ENCODE results near the gene FAM219A.
A peak's percentile ranks its signal among the peaks of the same experiment; 100 is the strongest.
"Not testable (repeated sequence)": the region's sequence is repeated elsewhere in the genome, so short reads cannot be mapped to it uniquely, and the experiment has no call there.

Gene FAM219A

GRCh38 chr9:34484678-34485077 lies 26.3 kb upstream of the FAM219A start:
- DNase-seq (ENCODE audit: low read depth in 2 of 2): no peak

- not testable (repeated sequence) for DNase-seq (ENCODE audit: low read depth in 2 of 2)
Measured at GRCh38 chr9:34482746-34483145, 24.4 kb upstream of the FAM219A start.

GRCh38 chr9:34481620-34482019 lies 23.2 kb upstream of the FAM219A start:
- not testable (repeated sequence) for DNase-seq (ENCODE audit: low read depth in 2 of 2)

- no peak for DNase-seq (ENCODE audit: low read depth in 2 of 2)
Measured at GRCh38 chr9:34479431-34479866, 21.1 kb upstream of the FAM219A start.

- no peak for DNase-seq (ENCODE audit: low read depth in 2 of 2)
Measured at GRCh38 chr9:34477541-34477940, 19.2 kb upstream of the FAM219A start.

GRCh38 chr9:34475097-34475496 lies 16.7 kb upstream of the FAM219A start:
- no peak for DNase-seq (ENCODE audit: low read depth in 2 of 2)

- DNase-seq (ENCODE audit: low read depth in 2 of 2): no peak
Measured at GRCh38 chr9:34465468-34465867, 7.1 kb upstream of the FAM219A start.

- no peak for DNase-seq (ENCODE audit: low read depth in 2 of 2)
Measured at GRCh38 chr9:34464571-34464970, 6.2 kb upstream of the FAM219A start.

- DNase-seq (ENCODE audit: low read depth in 2 of 2): no peak
Measured at GRCh38 chr9:34463901-34464232, 5.5 kb upstream of the FAM219A start.

- peak; percentile 71 to 72 for DNase-seq (ENCODE audit: low read depth in 2 of 2)
Measured at GRCh38 chr9:34463098-34463900, 4.9 kb upstream of the FAM219A start.

- no peak for DNase-seq (ENCODE audit: low read depth in 2 of 2)
Measured at GRCh38 chr9:34459941-34460340, 1.6 kb upstream of the FAM219A start.

- DNase-seq (ENCODE audit: low read depth in 2 of 2): no peak
Measured at GRCh38 chr9:34459356-34459755, 986 bp upstream of the FAM219A start.

GRCh38 chr9:34458959-34459340 lies 580 bp upstream of the FAM219A start:
- DNase-seq (ENCODE audit: low read depth in 2 of 2): no peak

GRCh38 chr9:34457266-34458012 lies 931 bp downstream of the FAM219A start:
- DNase-seq (ENCODE audit: low read depth in 2 of 2): no peak

- no peak for DNase-seq (ENCODE audit: low read depth in 2 of 2)
Measured at GRCh38 chr9:34456746-34457145, 1.6 kb downstream of the FAM219A start.

GRCh38 chr9:34456151-34456550 lies 2.2 kb downstream of the FAM219A start:
- DNase-seq (ENCODE audit: low read depth in 2 of 2): no peak

GRCh38 chr9:34454571-34455065 lies 3.8 kb downstream of the FAM219A start:
- peak in 1 of 2 donors; percentile 25 for DNase-seq (ENCODE audit: low read depth in 2 of 2)

GRCh38 chr9:34452568-34452967 lies 5.8 kb downstream of the FAM219A start:
- DNase-seq (ENCODE audit: low read depth in 2 of 2): no peak

- DNase-seq (ENCODE audit: low read depth in 2 of 2): no peak
Measured at GRCh38 chr9:34451545-34451944, 6.8 kb downstream of the FAM219A start.

- DNase-seq (ENCODE audit: low read depth in 2 of 2): no peak
Measured at GRCh38 chr9:34451135-34451534, 7.2 kb downstream of the FAM219A start.

- DNase-seq (ENCODE audit: low read depth in 2 of 2): no peak
Measured at GRCh38 chr9:34450644-34451043, 7.7 kb downstream of the FAM219A start.

- no peak for DNase-seq (ENCODE audit: low read depth in 2 of 2)
Measured at GRCh38 chr9:34446951-34447350, 11.4 kb downstream of the FAM219A start.

- DNase-seq (ENCODE audit: low read depth in 2 of 2): no peak
Measured at GRCh38 chr9:34446468-34446891, 11.9 kb downstream of the FAM219A start.
